ENCODE results near the gene CHCHD4. TPM values are rescaled to one million over a fixed set of nuclear protein-coding genes. Genes with fewer than 3 reads are reported as not detected.
"Not testable (repeated sequence)": the region's sequence is repeated elsewhere in the genome, so short reads cannot be mapped to it uniquely, and the experiment has no call there.

The CHCHD4 gene
- total and polyA plus RNA-seq, 10 donors, result 8.4 to 17.1 (median 9.9) TPM

- no peak for DNase-seq
- Histone ChIP-seq H3K9me3 (no peaks in the 10 kb centered on the region), H3K27ac (no peak overlapping the region), H3K4me3 (no peak overlapping the region), H3K36me3 (peaks cover 0 to 86% (median 40%) of the 10 kb centered on the region in 6 donors), H3K27me3 (replicated peaks in 1 of 7) (no peaks in the 10 kb centered on the region), H3K4me1 (peaks cover 0 to 17% (median 6%) of the 10 kb centered on the region in 6 donors)
- TF ChIP-seq POLR2AphosphoS5 (IDR thresholded peaks at IDR 0.05) (no peak), POLR2A (IDR thresholded peaks at IDR 0.05) (no peak), CTCF (IDR thresholded peaks at IDR 0.05 in 8 of 11, conservative IDR thresholded peaks at IDR 0.05 in 3 of 11) (no peak)
- intact Hi-C loops (cut with DNase I; ENCODE audit: low total_unique reads), result no loop called here
- 93 to 97% (median 94%) methylated on average over 10 of the region's 10 CpGs for WGBS, 5 donors
Observed at GRCh38 chr3:14117468-14118399, 6.9 kb downstream of the CHCHD4 start.

- Histone ChIP-seq H3K36me3 (peaks cover 0 to 77% (median 50%) of the 10 kb centered on the region in 6 donors), H3K4me3 (no peak overlapping the region), H3K27me3 (replicated peaks in 1 of 7) (no peaks in the 10 kb centered on the region), H3K4me1 (peaks cover 0 to 10% (median 0%) of the 10 kb centered on the region in 6 donors), H3K9me3 (no peaks in the 10 kb centered on the region), H3K27ac (no peak overlapping the region)
- no peak for TF ChIP-seq POLR2A (IDR thresholded peaks at IDR 0.05)
- intact Hi-C loops (cut with DNase I; ENCODE audit: low total_unique reads), result no loop called here
- 94 to 97% (median 94%) methylated on average over 7 of the region's 7 CpGs for WGBS, 5 donors
- DNase-seq, result no peak
Observed at GRCh38 chr3:14113965-14114635, 10.6 kb downstream of the CHCHD4 start.

- 78 to 89% (median 83%) methylated on average over 4 of the region's 4 CpGs for WGBS, 5 donors
Observed at GRCh38 chr3:14110699-14111098, 14.0 kb downstream of the CHCHD4 start.

GRCh38 chr3:14109821-14110220 lies 14.8 kb downstream of the CHCHD4 start:
- intact Hi-C loops (cut with DNase I; ENCODE audit: low total_unique reads), result not testable (repeated sequence)

More at GRCh38 chr3:14110699-14111098, 14.0 kb downstream of the CHCHD4 start:
- Histone ChIP-seq H3K9me3 (no peaks in the 10 kb centered on the region), H3K27me3 (replicated peaks in 1 of 7) (no peaks in the 10 kb centered on the region), H3K36me3 (peaks cover 0 to 53% (median 43%) of the 10 kb centered on the region in 6 donors), H3K4me1 (no peaks in the 10 kb centered on the region), H3K4me3 (no peak overlapping the region), H3K27ac (no peak overlapping the region)
- intact Hi-C loops (cut with DNase I; ENCODE audit: low total_unique reads), result no loop called here
- no peak for DNase-seq
- no peak for TF ChIP-seq POLR2A (IDR thresholded peaks at IDR 0.05)
- TF ChIP-seq CTCF (IDR thresholded peaks at IDR 0.05 in 8 of 11, conservative IDR thresholded peaks at IDR 0.05 in 3 of 11), result no peak
- TF ChIP-seq POLR2AphosphoS5 (IDR thresholded peaks at IDR 0.05), result no peak

More at GRCh38 chr3:14109821-14110220, 14.8 kb downstream of the CHCHD4 start:
- not testable (repeated sequence) for H3K27me3 ChIP-seq (replicated peaks in 1 of 7); H3K4me1 ChIP-seq; H3K9me3 ChIP-seq; H3K4me3 ChIP-seq; H3K27ac ChIP-seq; DNase-seq
- H3K36me3 ChIP-seq, result peaks cover 0 to 44% (median 34%) of the 10 kb centered on the region in 6 donors
- WGBS, 5 donors, result 92 to 99% (median 96%) methylated on average over 5 of the region's 5 CpGs

All from spleen (tissue), 11 donors.